HL-60/S4 treated with phorbol 12-myristate 13-acetate at 8.2 ng/mL for 4 days and 3 days (cell line): ENCODE measurements around the gene GAPDHS.

Source experiments
- in situ Hi-C: fragments of 300-500 bp; cut with MboI; formaldehyde crosslinking; loops from 2 replicates; pipeline ENCODE4 v1.15.0; 2022; ENCODE audit warnings: low sequenced_read_pairs

Gene GAPDHS

DNA sequence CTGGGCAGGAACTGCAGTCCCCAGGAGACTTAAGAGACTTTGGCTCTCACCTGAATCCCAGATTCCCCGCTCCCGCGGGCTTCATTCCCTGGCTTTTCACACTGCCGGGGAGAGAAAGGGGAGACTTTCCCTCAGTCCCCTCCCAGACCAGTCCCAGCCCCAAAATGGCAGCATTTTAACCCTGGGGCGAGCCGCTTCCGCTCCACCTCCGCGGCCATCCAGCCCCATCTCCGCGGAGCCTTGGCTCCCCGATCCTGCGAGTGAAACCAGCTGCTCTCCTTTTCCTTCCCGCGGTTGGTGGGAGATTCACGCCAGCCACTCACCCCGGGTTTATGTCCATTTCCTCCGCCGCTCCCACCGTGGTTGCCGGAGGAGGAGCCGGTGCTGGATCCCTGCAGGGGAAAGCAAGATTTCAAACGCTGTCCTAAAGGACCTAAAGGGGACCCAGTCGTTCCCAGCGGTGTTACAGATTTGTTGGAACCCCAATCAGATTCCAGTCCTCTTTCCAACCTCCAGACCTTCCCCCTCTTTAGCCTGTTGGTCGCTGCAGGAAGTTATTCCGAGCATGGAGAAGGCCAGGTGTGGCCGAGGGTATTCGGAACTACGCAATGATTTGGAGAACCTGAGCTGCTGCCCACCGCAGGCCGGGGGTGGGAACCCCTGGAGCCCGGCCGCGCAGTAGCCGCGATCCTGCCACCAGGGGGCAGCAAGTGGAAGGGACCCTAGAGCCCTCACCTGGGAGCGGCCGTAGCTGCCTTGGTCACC, 23.2 kb upstream of the GAPDHS start:
- in situ Hi-C loops, result no loop called here

DNA sequence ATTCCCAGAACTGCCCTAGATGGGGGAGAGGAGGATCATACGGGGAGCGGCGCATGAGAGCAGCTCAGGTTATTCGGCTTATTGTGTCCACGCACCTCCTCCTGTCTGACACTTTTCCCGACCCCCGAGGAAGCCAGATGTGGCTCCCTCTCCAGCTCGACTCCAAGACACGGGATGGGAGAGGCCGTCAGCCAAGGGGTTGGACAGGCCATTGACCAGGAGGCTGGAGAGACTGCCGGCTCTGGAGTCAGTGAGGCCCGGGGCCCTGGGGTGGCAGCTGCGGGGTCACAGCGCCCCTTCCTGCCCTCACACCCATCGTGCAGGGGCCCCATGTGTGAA, 22.7 kb upstream of the GAPDHS start:
- in situ Hi-C loops, result no loop called here

DNA sequence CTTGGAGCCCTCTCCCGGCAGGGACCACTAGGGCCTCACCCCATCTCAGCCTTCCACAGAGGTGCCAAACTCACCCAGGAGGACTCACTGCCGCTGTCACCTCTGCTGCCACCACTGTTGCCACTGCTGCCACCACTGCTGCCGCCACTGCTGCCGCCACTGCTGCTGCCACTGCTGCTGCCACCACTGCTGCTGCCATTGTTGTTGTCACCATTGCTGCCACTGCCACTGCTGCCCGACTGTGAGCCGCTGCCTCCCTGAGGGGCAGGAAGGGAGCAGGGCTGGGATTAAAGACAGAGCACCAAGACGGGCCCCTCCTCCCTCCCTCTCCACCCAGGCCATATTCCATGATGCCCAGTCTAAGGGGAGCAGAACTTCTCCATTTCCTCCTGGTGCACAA, 21.9 kb upstream of the GAPDHS start:
- in situ Hi-C loops, result no loop called here

DNA sequence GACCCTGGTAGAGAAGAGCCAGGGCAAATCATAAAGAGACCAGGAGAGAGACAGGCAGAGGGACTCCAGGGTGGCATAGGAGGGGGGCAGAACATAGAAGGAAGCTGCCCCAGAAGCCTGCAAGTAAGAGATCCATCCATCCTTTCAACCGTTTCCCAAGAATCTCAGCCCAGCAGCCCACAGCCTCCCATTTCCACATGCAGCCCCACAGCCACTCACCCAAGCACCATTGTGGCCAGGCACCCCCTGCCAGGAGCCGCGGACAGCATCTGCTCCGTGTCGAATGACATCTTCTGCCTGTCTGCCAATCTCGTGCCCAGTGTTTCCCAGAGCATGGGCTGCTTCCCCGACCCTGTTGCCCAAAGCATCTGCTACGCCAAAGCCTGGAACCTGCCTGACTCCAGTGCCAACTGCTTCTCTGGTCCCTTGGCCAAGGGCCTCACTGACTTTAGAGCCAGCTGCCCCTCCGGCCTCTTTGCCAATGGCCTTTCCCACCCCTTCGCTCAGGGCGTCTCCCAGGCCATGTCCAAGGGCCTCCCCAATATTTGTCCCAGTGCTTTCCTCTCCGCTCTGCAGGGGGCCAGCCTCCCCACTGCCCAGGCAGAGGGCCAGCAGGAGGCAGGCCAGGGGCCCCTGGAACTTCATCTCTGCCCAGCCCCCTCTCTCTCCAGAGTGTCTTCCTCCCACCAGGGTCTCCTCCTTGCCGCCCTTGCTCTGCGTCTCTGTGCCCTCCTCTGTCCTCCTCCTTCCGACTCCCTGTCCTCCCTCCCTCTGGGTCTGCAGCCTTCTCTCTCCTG, 20.2 kb upstream of the GAPDHS start:
- in situ Hi-C loops, result no loop called here

DNA sequence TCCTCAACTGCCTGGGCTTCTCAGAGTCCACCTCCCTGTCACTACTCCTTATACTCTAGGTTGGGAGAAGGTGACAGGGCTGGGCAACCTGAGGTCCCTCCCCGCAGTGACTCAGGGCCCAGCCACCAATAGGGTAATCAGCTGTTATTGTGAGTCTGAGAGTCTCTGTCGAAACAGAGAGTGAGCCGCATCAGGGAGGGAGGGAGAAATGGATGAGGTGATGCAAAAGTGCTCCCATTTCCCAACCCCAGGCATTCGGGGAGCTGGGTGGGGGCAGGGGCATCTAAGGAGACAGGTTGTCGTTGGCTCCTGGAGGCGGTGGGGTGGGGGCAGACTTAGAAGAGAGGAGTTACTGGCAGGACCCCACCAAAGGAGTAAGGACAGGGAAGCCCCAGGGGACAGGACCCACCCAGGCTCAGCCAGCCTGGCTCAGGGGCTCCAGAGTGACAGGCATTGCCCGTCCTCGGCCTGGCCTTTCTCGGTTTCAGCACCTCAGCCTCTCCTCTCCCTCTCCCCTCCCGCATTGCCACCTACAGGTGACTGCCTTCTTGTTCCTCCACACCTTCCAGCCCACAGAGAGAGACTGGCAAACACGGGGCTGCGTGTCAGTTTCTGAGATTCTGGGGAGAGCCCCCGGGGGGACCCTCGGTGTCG, 19.5 kb upstream of the GAPDHS start, which contains the start of gene DMKN:
TSS of gene DMKN (minus strand) at position 22 of the 654 bp plus-strand sequence. CDS start 174 bp downstream, outside the sequence.
- in situ Hi-C loops, result no loop called here

DNA sequence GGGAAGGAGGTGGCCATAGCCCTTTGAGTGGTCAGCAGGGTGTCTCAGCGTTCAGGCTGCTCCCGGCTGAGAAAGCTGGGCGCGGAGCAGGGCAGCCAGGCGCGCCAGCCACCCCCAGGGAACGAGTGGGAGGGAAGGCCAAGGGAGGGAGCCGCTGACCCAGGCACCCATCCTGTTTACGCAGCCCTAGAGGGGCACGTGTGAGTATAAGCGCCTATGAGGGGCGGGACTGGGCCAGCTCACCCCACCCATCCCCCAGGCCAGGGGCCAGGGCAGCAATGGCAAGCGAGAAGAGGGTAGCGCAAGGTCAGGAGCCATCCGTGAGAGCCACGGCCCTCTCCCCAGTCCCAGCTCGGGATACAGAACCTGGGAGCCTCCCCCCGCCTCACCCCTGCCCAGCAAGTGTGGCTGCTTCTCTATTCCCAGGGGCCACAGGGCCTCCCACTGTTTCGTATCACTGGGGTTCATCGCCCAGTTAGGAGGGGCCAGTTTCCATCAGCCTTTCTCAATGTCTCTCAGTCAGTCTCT, 18.9 kb upstream of the GAPDHS start:
- in situ Hi-C loops, result no loop called here

DNA sequence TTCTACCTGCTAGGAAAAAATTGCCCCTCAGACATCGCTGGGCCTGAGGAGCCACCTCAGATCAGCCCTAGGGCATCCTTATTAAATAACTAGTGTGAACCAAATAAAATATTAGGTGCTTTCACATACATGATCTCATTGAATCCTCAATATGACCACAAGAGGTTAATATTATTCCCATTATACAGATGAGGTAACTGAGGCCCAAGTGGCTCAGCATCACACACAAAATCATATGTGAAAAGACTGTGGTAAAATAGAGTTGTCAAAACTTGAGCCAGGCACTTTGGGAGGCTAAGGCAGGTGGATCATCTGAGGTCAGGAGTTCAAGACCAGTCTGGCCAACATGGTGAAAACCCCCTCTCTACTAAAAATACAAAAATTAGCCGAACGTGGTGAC, 16.9 kb upstream of the GAPDHS start:
- in situ Hi-C loops, result no loop called here

DNA sequence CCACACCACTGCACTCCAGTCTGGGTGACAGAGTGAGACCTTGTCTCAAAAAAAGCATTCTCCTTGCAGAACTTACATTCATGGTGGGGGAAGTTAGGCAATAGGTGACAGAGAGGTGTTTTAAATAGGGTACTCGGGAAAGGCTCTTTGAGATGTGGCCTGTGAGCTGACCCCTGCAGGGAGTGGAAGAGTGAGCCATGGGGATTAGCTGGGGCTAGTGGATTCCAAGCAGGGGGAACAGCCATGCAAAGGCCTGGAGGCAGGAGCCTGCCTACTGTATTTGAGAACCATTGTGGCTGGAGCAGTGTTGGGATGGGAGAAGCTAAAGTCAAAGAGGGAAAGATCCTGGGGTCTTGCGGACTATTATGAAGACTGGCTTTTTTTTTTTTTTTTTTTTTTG, 15.9 kb upstream of the GAPDHS start:
- in situ Hi-C loops, result no loop called here

DNA sequence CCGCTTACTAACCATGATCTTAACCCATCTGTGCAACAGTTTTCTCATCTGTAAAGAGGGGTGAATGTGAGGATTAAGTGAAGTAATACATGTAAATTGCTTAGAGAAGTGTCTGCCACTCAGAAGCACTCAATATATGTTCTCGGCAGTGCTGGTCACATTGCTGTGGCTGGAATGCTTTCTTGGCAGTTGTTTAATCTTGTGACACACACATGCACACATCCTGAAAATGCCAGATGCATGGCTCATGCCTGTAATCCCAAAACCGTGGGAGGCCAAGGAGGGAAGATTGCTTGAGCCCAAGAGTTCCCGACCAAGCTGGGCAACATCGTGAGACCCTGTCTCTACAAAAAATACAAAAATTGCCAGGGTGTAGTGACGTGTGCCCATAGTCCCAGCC, 14.9 kb upstream of the GAPDHS start:
- in situ Hi-C loops, result no loop called here

DNA sequence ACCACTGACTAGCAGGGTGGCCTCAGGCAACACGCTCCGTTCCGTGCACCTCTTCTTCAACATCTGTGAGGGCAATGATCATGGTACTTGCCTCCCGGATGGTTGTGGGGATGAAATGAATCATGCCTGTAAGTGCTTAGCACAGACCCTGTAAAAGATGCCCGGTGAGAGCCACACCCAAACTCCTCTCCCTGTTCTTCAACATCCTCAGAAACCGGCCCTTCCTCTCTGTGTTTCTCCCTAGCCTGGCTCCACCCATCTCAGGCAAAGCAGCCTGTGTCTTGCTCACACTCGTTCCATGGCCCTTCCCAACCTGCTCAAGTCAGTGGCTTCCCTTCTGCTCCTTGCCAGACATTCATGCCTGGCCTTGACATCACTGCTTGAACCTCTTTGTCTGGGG, 14.0 kb upstream of the GAPDHS start:
- in situ Hi-C loops, result no loop called here

DNA sequence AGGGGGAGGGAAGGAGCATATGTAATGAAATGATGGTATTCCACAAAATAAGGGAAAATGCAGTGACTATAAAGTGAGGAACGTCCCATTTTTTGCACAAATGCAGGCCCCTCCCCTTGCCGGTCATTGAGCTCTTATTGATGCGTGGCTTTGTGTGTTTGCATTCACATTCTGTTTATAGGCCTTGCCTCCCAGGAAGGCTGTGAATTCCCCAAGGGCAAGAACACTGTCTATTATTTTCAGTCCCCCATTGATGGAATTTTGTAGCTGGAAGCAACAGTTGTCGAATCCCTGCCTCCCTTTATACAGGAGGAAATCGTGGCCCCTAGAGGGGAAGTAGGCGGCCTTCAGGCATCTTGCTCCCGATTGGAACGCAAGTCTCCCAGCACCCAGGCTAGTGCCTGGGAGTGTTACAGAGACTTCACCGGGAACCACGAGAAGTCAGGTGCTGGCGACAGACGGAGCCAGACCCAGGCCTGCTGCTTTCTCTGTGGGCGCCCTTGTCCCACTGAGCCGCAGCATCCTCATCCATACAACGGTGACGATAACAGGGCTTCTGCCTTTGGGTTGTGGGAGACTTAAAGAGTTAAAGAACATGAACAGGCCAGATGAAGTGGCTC, 12.0 kb upstream of the GAPDHS start:
- in situ Hi-C loops, result no loop called here

DNA sequence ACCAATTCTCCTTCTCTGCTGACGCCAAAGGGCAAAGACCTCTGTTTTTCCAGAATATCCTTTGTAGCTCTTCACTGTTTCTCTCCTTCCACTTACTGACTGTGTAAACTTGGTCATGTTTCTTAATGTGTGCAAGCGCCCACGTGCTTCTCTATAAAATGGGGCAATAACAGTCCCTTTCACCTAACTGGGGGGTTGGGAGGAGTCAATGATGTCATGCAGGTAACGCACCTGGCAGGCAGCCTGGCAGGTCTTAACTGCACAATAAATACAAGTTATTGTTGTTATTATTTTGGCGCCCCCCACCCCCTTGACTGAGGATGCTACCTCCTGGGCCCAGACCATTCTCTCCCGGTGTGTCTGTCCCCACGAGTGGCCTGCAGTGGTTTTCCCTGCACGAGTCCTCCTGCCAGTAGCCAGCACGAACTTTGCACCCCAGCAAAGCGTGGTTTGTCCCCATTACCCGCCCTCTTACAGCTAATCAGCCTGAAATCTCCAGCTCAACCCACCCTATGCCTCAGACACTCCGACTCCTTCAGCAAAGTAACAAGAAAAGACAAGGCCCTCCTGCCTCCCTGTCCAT, 10.4 kb upstream of the GAPDHS start:
- in situ Hi-C loops, result no loop called here

DNA sequence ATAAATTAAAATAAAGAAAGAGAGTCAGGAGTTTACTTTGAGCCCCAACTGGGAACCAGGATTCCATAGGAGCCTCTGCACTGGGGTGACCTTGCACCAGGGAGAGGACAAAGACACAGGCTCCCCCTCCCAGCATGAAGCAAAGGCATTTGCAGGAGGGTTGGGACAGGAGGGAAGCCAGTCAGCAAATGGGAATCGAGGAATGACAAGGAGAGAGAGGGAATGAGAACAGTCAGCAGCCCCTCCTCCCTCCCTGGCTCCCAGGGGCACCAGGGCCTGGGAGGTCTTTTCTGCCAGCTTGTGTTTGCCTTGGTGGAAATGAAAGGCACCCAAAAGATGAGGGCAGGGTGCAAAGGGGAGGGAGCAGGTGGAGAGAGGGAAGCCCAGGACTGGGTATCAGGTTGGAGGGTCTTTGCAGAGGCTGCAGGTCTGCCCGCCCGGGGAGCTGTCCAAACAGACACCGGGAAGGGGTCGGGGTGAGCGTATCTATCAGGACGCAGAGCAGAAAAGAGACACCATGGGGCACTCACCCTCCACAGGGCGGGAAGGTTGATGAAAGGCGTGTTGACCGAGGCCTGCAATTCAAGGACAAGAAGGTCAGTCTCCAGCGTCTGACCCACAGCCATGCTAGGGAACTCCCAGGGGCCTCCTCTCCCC, 8.9 kb upstream of the GAPDHS start:
- in situ Hi-C loops, result no loop called here

DNA sequence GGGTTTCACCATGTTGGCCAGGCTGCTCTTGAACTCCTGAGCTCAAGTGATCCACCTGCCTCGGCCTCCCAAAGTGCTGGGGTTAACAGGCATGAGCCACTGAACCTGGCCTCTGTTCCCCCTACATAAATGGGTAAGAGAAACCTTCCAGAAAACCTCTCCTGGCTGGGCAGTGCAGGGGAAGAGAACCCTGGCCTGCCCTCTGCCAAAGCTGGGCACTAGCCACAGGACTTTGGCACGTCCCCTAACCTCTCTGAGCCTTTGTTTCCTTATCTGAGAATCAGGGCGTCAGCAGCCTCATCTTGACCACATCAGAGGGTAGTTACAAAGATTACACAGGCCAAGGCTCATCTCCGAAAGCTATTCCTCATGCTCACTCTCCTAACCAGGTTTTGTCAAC, 7.4 kb upstream of the GAPDHS start:
- in situ Hi-C loops, result no loop called here

DNA sequence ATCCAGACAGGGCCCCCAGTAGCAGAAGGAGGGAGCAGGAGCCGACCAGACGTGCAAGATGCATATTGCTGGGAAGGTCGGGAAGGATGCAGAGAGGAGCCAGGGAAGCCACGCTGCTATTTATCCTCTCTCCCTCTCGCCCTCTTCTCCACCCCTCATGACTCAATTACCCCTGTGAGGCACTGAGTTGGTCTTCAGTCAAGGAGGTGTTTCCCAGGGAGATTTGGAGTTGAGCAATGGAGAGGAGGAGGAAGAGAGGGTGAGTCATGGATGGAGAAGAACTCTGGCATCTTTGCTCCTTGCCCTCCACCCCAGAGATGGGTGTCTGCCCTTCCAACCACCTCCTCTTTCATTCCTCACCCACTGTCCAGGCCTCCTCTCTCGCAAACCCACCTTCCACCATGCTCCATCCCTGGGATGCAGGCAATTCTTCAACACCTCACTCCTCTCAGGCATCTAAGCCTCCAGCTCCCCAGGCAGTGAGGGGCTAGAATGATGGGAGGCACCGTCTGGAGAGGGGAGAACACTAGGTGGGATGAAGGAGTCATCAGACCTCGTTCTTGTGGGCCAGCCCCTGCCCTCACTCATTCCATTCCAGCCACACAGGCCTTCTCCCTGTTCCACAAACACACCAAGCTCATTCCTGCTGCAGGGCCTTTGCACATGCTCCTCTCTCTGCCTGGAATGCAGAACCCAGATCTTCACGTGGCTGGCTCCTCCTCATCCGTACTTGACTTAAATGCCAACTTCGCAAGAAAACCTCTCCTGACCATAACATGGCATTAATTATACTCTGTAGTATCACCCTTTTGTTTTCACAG, 4.8 kb upstream of the GAPDHS start, which contains the start of gene SBSN:
TSS of gene SBSN (minus strand) at position 94 of the 821 bp plus-strand sequence. CDS start at position 64, 30 bp downstream.
- in situ Hi-C loops, result no loop called here

DNA sequence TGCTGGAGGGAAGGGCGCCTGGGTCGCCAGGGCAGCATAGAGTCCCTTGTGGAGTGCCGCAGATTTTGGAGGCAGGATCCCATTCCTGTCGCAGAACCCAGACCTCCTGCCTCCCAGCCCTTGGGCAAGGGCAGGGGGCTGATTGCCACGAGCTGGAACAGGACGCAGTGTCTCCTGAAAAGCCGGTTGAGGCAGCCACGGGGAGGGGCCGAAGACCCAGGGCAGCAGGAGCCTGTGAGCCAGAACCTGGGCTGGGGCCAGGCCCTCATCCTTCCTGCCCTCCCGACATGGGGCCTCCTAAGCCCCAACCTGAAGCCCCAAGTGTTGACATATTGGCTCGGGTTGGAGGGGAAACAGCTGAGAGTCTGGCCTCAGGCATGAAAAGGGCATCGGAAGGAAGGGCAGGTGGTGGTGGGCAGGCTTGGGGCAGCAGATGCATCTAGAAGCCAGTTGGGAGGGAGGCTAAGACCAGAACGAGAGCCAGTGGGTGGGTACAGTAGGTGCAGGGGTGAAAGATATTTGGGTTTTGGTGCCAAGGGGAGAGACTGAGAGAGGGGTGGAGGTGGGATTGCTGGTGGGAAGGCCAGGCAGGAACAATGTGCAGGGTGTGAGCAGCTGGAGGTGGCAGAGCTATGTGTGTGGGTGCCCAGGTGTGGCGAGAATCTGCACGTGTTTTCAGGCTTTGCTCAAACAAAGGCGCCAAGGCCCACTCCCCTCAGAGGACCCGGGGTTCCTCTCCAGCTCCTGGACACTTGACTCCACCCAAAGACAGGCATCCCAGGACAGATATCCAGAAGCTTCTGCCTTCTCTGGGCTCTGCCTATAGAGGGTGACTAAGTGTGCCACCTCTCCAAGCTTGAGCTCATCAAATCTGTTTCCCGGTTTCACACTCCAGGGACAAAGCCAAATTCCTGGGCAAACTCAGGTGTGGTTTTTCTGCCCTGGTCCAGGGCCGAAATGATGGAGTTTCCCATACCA, 3.7 kb upstream of the GAPDHS start:
- in situ Hi-C loops, result no loop called here

DNA sequence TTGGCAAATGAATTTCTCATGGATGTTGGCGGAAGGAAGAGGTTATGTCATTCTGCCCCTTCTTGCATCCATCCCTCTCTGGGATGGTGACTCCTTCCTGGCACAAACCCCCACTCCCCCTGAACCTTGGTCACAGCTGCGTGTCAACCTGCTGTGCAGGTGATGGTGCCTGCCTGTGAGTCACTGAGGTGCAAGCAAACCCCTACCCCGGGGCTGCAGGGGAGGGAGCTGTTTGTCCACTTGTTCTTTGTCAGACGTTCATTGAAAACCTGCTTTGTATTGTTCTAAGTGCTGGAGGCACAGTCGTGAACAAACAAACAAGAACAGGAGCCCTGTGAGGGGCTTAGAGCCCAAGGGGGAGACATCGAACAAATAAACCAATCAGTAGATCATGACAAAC, 2.0 kb upstream of the GAPDHS start:
- in situ Hi-C loops, result no loop called here

DNA sequence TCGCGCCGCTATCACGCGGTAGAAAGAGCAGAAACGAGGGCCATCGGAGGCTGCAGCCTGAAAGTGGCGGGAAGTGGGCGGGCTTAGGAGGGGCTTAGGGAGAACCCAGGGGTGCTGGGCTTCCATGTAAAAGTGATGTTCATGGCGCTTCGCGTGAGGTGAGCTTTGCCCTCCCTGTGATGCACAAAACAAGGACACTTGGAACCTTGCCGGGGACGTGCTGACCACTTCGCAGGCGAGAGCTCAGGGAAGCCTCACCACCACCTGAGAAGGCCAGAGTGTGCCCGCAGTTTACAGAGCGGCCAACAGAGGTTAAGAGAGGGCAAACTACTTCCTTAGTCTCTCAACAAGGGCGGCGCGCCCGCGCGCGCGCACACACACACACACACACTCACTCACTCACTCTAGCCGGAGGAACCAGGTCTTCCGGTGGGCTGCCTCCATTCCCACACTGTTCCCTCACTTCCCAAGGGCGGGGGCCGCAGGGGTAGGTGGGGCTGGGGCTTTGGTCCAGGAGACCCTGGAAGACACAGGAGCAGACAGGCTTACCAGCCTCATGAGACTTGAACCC, 651 bp downstream of the GAPDHS start:
- in situ Hi-C loops, result no loop called here
